Stimulated activated CD4-positive, alpha-beta T cell treated with anti-CD3 and anti-CD28 coated beads, TNF-alpha, amount 100 ng/mL, for 24 hours (primary cell): ENCODE measurements around the gene GALNT17.

Experiments used
- DNase-seq, 3 experiments: peaks; one replicate each; pipeline ENCODE4 v3.0.0-alpha.2; 2020; ENCODE audit warnings: low read depth in 3 of 3

The GALNT17 gene

GRCh38 chr7:71504697-71505441, 372.9 kb downstream of the GALNT17 start:
- no peak for DNase-seq

GRCh38 chr7:71506822-71507221, 374.9 kb downstream of the GALNT17 start:
- no peak for DNase-seq

- DNase-seq = no peak
Measured at GRCh38 chr7:71507680-71508602, 376.0 kb downstream of the GALNT17 start.

- no peak for DNase-seq
Measured at GRCh38 chr7:71509381-71509780, 377.4 kb downstream of the GALNT17 start.

GRCh38 chr7:71511361-71511807, 379.4 kb downstream of the GALNT17 start:
- no peak for DNase-seq

- DNase-seq = no peak
Measured at GRCh38 chr7:71517940-71518699, 386.2 kb downstream of the GALNT17 start.

- DNase-seq = no peak
Measured at GRCh38 chr7:71518880-71519279, 386.9 kb downstream of the GALNT17 start.

- DNase-seq = no peak
Measured at GRCh38 chr7:71521506-71521905, 389.6 kb downstream of the GALNT17 start.

GRCh38 chr7:71526106-71526505, 394.2 kb downstream of the GALNT17 start:
- no peak for DNase-seq

GRCh38 chr7:71527213-71527612, 395.3 kb downstream of the GALNT17 start:
- no peak for DNase-seq

- DNase-seq = no peak
Measured at GRCh38 chr7:71535616-71536015, 403.7 kb downstream of the GALNT17 start.

- DNase-seq = no peak
Measured at GRCh38 chr7:71538210-71538609, 406.3 kb downstream of the GALNT17 start.

GRCh38 chr7:71539615-71540014, 407.7 kb downstream of the GALNT17 start:
- DNase-seq = no peak

- no peak for DNase-seq
Measured at GRCh38 chr7:71541707-71542353, 409.9 kb downstream of the GALNT17 start.

- no peak for DNase-seq
Measured at GRCh38 chr7:71543396-71543795, 411.5 kb downstream of the GALNT17 start.

- no peak for DNase-seq
Measured at GRCh38 chr7:71544816-71545215, 412.9 kb downstream of the GALNT17 start.

GRCh38 chr7:71547426-71547825, 415.5 kb downstream of the GALNT17 start:
- no peak for DNase-seq

- DNase-seq = no peak
Measured at GRCh38 chr7:71548746-71549145, 416.8 kb downstream of the GALNT17 start.

- no peak for DNase-seq
Measured at GRCh38 chr7:71553306-71553705, 421.4 kb downstream of the GALNT17 start.

GRCh38 chr7:71555758-71556157, 423.8 kb downstream of the GALNT17 start:
- DNase-seq = no peak

GRCh38 chr7:71558806-71559613, 427.1 kb downstream of the GALNT17 start:
- no peak for DNase-seq
